HEK293 (cell line): ENCODE measurements around the gene LMO7.

ENCODE experiments used
- CTCF ChIP-seq: fragments of 450-650 bp; formaldehyde crosslinking; IDR thresholded peaks from 2 replicates; pipeline ENCODE4 v1.5.1; 2016; ENCODE audit warnings: missing biosample characterization, missing genetic modification characterization
- HIC1 ChIP-seq: fragments of 450-650 bp; formaldehyde crosslinking; IDR thresholded peaks from 2 replicates; pipeline ENCODE4 v1.5.1; 2016; ENCODE audit warnings: missing biosample characterization, missing genetic modification characterization
- IKZF3 ChIP-seq: fragments of 450-650 bp; IDR thresholded peaks from 2 replicates; pipeline ENCODE4 v1.5.0; 2018; ENCODE audit warnings: missing biosample characterization, mild to moderate bottlenecking, missing genetic modification characterization, moderate library complexity
- REST ChIP-seq: fragments of 450-650 bp; formaldehyde crosslinking; IDR thresholded peaks from 2 replicates; pipeline ENCODE4 v1.5.1; 2016; ENCODE audit warnings: missing biosample characterization, missing genetic modification characterization
- YY1 ChIP-seq: fragments of 450-650 bp; formaldehyde crosslinking; IDR thresholded peaks from 2 replicates; pipeline ENCODE4 v1.5.1; 2018; ENCODE audit warnings: missing biosample characterization, missing genetic modification characterization
- ZBTB10 ChIP-seq: fragments of 450-650 bp; formaldehyde crosslinking; IDR thresholded peaks from 2 replicates; pipeline ENCODE4 v1.5.1; 2016; ENCODE audit warnings: missing biosample characterization, missing genetic modification characterization
- ZBTB26 ChIP-seq: fragments of 450-650 bp; formaldehyde crosslinking; optimal IDR thresholded peaks from 2 replicates; pipeline ENCODE3; 2016; ENCODE audit warnings: missing biosample characterization, mild to moderate bottlenecking, missing genetic modification characterization
- ZNF664 ChIP-seq: fragments of 450-650 bp; formaldehyde crosslinking; IDR thresholded peaks from 2 replicates; pipeline ENCODE4 v1.5.1; 2016; ENCODE audit warnings: missing biosample characterization, missing genetic modification characterization

GRCh38 chr13:75693227-75693626, 57.1 kb downstream of the LMO7 start:
- TF ChIP-seq ZBTB26 (tag by site-specific recombination) = no peak
- no peak for TF ChIP-seq ZBTB10 (tag by site-specific recombination)
- no peak for TF ChIP-seq HIC1 (tag by site-specific recombination)
- TF ChIP-seq REST (tag by site-specific recombination) = no peak
- TF ChIP-seq CTCF = no peak
- TF ChIP-seq YY1 (tag by site-specific recombination) = no peak
- no peak for TF ChIP-seq IKZF3 (tag by site-specific recombination)
- no peak for TF ChIP-seq ZNF664
